Measurements from ENCODE around the gene SACS.

Gene SACS

GRCh38 chr13:23339225-23339624, 94.3 kb downstream of the SACS start:
- no peak for DNase-seq (ENCODE audit: low read depth)
- no peak for TF ChIP-seq CTCF (IDR thresholded peaks at IDR 0.05; ENCODE audit: control insufficient read depth, extremely low read depth, insufficient read depth)
- no peak overlapping the region for H3K4me3 ChIP-seq (ENCODE audit: low read depth, low read length)

GRCh38 chr13:23330356-23330755, 103.1 kb downstream of the SACS start:
- DNase-seq (ENCODE audit: low read depth), result no peak
- no peak for TF ChIP-seq CTCF (IDR thresholded peaks at IDR 0.05; ENCODE audit: control insufficient read depth, extremely low read depth, insufficient read depth)
- H3K4me3 ChIP-seq (ENCODE audit: low read depth, low read length), result no peak overlapping the region

DNA sequence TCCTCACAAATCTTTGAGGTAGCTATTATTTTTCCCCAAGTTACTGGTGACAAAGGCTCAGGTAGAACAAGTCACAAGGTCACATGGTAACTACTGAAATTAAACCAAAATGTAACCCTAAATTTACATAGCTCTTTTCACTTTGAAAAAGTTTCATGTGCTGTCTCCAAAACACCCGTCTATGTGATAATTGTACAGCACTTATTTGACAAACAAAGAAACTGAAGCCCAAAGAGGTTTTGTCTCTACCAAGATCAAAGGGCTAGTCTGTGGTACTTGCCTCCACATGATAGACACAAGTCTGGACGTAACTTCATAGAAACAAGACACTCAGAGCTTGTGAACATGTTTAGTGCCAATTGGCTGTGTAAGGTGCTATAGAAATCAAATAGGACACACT, 108.3 kb downstream of the SACS start:
- no peak for DNase-seq (ENCODE audit: low read depth)

DNA sequence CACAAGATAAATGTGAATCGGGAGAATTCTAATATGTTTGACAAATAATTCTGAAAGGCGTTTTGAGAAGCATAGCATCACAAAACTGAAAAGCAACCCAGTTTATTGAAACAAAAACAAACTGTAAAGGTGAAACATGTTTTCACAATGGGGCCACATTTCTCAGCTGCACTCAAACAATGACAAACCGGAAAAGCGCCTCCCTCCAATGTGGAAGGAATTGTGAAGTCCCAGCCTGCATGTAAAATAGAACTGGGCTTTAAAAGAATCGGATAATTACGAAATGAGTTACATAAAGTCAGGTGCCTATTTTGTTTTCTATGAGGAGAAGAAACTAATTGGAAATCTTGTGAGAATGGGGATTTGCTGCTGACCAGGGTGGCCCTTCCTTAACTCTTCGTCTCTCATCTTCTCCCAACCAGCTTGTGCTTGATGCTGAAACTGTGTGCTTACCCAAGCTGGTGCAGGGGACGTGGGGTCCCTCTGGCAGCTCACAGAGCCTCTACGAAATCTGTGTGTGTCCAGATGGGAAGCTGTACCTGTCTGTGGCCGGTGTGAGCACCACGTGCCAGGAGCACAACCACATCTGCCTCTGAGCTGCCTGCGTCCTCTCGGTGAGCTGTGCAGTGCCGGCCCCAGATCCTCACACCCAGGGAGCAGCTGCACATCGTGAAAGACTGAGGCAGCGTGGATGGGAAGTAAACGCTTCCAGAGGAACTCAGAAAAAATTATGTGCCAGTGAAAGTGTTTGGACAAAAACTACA, 109.4 kb downstream of the SACS start:
- no peak for TF ChIP-seq CTCF (IDR thresholded peaks at IDR 0.05; ENCODE audit: control insufficient read depth, extremely low read depth, insufficient read depth)
- no peak overlapping the region for H3K4me3 ChIP-seq (ENCODE audit: low read depth, low read length)
- no peak for DNase-seq (ENCODE audit: low read depth)

More for the DNA sequence above, 108.3 kb downstream of the SACS start:
- no peak overlapping the region for H3K4me3 ChIP-seq (ENCODE audit: low read depth, low read length)
- TF ChIP-seq CTCF (IDR thresholded peaks at IDR 0.05; ENCODE audit: control insufficient read depth, extremely low read depth, insufficient read depth), result no peak

DNA sequence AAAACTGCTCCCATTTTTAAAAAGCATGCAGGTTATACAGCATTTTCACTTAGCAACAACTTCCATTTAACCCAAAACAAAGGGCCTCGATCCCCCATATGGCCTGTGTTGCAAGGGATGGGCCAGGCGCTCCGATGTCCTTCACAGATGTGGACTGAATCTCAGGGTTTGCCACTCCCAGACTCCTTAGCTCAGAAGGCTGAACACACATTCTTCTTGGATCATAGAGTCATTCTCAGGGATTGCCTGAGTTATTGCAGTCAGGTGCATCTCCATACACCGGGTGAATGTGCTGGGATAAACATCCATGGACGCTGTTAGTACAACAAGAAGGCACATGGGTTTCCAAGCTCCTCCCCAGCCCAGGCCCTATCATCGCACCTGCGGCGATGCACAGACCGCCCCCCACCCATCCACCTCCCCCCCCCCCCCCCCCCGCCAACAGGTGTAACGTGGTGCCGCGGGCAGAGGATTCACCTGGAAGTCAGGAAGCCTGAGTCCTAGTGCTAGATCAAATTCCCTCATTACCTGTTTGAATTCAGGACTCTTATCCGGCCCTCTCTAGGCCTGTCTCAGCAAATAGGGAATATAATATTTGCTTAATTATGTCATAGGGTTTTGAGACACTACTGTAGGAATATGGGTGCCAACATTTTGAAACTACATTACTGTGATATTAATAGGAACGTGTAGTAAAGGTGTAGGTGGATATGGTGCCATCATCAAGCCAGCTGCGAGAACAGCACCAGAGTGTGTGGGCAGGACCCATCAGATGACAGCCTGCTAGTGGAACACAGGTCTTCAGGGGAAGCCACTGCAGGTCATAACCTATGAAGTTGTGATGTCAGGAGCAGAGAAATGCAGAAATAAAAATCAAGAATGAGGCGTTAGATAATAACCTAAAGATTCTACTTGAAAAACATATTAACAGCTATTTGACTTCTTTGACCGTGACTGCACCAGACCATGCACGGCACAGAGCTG, 110.9 kb downstream of the SACS start:
- no peak overlapping the region for H3K4me3 ChIP-seq (ENCODE audit: low read depth, low read length)
- TF ChIP-seq CTCF (IDR thresholded peaks at IDR 0.05; ENCODE audit: control insufficient read depth, extremely low read depth, insufficient read depth), result no peak
- DNase-seq (ENCODE audit: low read depth), result peak; percentile 36

DNA sequence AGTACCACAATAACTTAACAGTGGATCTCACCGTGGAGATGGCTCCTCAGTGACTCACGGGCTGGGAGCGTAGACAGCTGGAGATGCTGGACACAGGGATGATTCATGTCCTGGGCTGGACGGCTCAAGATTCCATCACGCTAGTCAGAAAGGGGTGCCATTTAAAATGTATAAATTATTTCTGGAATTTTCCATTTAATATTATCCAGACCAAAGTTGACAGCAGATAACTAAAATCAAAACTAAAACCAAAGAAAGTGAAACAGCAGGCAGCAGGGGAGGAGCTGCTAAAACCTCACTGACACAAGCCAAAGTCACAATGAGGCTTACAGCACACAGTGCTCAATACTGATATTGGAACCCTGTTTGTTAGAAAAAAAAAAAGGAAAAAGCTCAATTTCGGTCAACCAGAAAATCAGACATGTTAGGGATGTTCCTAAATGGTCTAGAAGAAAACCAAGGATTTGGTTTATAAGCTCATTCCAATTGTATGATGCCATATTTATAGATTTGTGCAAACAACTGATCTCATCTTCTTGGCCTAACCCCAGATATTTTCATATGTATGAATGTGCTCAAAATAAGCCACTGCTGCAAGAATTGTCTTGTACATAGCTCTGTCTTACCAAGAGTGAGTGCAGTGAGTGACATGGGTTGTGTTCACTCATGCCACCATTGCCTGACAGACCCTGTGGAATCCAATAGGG, 111.8 kb downstream of the SACS start:
- DNase-seq (ENCODE audit: low read depth), result peak; percentile 56
- no peak overlapping the region for H3K4me3 ChIP-seq (ENCODE audit: low read depth, low read length)
- no peak for TF ChIP-seq CTCF (IDR thresholded peaks at IDR 0.05; ENCODE audit: control insufficient read depth, extremely low read depth, insufficient read depth)

Data from LNCaP clone FGC (cell line).